Activated naive CD4-positive, alpha-beta T cell treated with anti-CD3 and anti-CD28 coated beads, Interleukin-2, amount 50 U/mL, for 24 hours (primary cell): ENCODE data around the gene BRIP1.
"Not testable (repeated sequence)": the region's sequence is repeated elsewhere in the genome, so short reads cannot be mapped to it uniquely, and the experiment has no call there.

Source experiments
- H3K27ac Mint-ChIP-seq: one replicate; pipeline ENCODE4 v1.8.0; 2021; ENCODE audit warnings: mild to moderate bottlenecking, mixed read lengths
- H3K27me3 Mint-ChIP-seq: one replicate; pipeline ENCODE4 v1.8.0; 2021; ENCODE audit warnings: mixed read lengths
- H3K36me3 Mint-ChIP-seq: one replicate; pipeline ENCODE4 v1.8.0; 2021; ENCODE audit warnings: mixed read lengths
- H3K4me1 Mint-ChIP-seq: one replicate; pipeline ENCODE4 v1.8.0; 2021; ENCODE audit warnings: mixed read lengths
- H3K4me3 Mint-ChIP-seq: one replicate; pipeline ENCODE4 v1.8.0; 2021; ENCODE audit warnings: mild to moderate bottlenecking, mixed read lengths
- H3K9me3 Mint-ChIP-seq: one replicate; pipeline ENCODE4 v1.8.0; 2021; ENCODE audit warnings: mixed read lengths

BRIP1 gene

GRCh38 chr17:61774724-61775123, 88.6 kb downstream of the BRIP1 start:
- no peak overlapping the region for H3K4me3 Mint-ChIP-seq
- H3K9me3 Mint-ChIP-seq, result peaks cover 6% of the 10 kb centered on the region
- no peak overlapping the region for H3K27ac Mint-ChIP-seq
- no peaks in the 10 kb centered on the region for H3K4me1 Mint-ChIP-seq
- H3K36me3 Mint-ChIP-seq, result peaks cover 16% of the 10 kb centered on the region
- no peaks in the 10 kb centered on the region for H3K27me3 Mint-ChIP-seq

DNA sequence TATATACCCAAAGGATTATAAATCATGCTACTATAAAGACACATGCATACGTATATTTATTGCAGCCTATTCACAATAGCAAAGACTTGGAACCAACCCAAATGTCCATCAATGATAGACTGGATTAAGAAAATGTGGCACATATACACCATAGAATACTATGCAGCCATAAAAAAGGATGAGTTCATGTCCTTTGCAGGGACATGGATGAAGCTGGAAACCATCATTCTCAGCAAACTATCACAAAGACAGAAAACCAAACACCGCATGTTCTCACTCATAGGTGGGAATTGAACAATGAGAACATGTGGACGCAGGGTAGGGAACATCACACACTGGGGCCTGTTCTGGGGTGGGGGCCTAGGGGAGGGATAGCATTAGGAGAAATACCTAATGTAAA, 89.2 kb downstream of the BRIP1 start:
- not testable (repeated sequence) for H3K27ac Mint-ChIP-seq, H3K27me3 Mint-ChIP-seq, H3K9me3 Mint-ChIP-seq, H3K4me1 Mint-ChIP-seq, H3K4me3 Mint-ChIP-seq
- peaks cover 22% of the 10 kb centered on the region for H3K36me3 Mint-ChIP-seq

DNA sequence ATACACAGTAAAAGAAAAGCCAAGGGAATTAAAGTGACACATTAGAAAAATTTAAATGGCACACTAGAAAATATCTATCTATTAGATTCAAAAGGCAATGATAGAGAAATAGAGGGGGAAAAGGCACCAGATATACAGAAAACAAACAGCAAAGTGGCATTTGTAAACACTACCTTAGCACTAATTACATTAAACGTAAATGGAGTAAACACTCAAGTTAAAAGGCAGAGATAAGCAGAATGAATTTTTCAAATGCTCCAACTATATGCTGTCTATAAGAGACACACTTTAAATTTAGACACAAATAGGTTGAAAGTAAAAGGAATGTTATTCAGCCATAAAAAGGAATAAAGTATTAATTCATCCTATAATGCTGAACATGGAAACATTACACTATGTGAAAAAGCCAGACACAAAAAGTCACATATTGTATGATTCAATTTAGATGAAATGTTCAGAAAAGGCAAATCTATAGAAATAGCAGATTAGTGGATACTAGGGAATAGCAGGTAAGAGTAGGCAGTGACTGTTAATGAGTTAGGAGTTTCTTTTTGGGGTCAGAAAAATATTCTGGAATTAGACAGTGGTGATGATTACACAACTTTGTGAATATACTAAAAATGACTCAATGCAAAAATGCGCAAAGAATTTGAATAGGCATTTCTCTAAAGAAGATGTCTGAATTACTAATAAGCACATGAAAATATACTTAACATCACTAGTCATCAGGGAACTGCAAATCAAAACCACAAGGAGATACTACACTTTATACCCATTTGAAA, 92.4 kb downstream of the BRIP1 start:
- Mint-ChIP-seq H3K36me3 (peaks cover 26% of the 10 kb centered on the region), H3K9me3 (peaks cover 6% of the 10 kb centered on the region), H3K4me3 (no peak overlapping the region), H3K27me3 (no peaks in the 10 kb centered on the region), H3K4me1 (no peaks in the 10 kb centered on the region), H3K27ac (no peak overlapping the region)

GRCh38 chr17:61770043-61770442, 93.3 kb downstream of the BRIP1 start:
- peaks cover 26% of the 10 kb centered on the region for H3K36me3 Mint-ChIP-seq
- H3K4me3 Mint-ChIP-seq, result no peak overlapping the region
- no peaks in the 10 kb centered on the region for H3K27me3 Mint-ChIP-seq
- no peaks in the 10 kb centered on the region for H3K4me1 Mint-ChIP-seq
- H3K27ac Mint-ChIP-seq, result no peak overlapping the region
- H3K9me3 Mint-ChIP-seq, result peaks cover 6% of the 10 kb centered on the region

DNA sequence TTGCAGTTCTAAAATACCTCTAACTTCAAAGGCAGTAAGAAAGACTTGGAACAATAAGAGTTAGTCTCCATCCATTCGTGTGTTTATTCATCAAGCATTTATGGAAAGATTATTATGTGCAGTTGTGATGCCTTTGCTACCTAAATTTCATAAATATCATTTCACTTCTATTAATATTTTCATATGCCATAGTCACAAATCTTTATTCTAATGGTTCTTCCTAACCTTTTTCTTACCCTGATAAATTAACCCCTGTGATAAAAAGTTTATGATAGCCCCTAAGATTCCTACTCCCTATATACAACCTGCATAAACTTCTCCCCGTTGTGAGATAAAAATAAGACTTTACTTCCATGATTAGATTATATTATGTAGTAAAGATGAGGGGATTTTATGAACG, 94.9 kb downstream of the BRIP1 start:
- Mint-ChIP-seq H3K4me1 (no peaks in the 10 kb centered on the region), H3K36me3 (peaks cover 21% of the 10 kb centered on the region), H3K27ac (no peak overlapping the region), H3K27me3 (no peaks in the 10 kb centered on the region), H3K9me3 (peaks cover 6% of the 10 kb centered on the region), H3K4me3 (no peak overlapping the region)

GRCh38 chr17:61766520-61766919, 96.8 kb downstream of the BRIP1 start:
- Mint-ChIP-seq H3K27me3 (no peaks in the 10 kb centered on the region), H3K36me3 (peaks cover 17% of the 10 kb centered on the region), H3K27ac (no peak overlapping the region), H3K4me1 (no peaks in the 10 kb centered on the region), H3K4me3 (no peak overlapping the region), H3K9me3 (peaks cover 9% of the 10 kb centered on the region)

DNA sequence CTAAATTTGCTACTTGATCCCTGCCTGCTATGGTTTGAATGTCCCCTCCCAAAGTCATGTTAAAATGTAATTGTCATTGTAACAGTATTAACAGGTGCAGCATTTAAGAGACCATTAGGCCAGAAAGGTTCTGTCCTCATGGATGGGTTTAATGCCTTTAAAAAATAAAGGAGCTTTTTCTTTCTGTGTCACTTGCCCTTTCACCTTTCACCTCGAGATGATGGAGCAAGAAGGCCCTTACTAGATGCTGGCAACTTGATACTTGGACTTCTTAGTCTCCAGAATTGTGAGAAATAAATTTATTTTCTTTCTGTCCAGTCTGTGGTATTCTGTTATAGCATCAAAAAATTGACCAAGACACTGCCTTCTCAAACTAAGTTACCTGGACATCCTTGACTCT, 98.5 kb downstream of the BRIP1 start:
- Mint-ChIP-seq H3K9me3 (peaks cover 8% of the 10 kb centered on the region), H3K27me3 (no peaks in the 10 kb centered on the region), H3K4me3 (no peak overlapping the region), H3K27ac (no peak overlapping the region), H3K36me3 (peaks cover 15% of the 10 kb centered on the region), H3K4me1 (no peaks in the 10 kb centered on the region)

DNA sequence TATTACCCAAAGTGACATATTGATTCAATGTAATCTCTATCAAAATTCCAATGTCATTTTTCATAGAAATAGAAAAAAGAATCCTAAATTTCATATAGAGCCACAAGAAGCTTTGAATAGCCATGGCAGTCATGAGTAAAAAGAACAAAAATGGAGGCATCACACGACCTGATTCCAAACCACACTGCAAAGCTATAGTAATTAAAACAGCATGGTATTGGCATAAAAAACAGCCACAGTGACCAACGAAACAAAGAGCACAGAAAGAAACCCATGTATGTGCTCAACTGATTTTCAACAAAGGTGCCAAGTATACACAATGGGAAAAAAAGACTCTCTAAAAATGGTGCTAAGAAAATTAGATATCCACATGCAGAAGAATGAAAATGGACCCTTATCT, 101.5 kb downstream of the BRIP1 start:
- no peak overlapping the region for H3K4me3 Mint-ChIP-seq
- H3K27ac Mint-ChIP-seq, result no peak overlapping the region
- H3K4me1 Mint-ChIP-seq, result peaks cover 4% of the 10 kb centered on the region
- H3K36me3 Mint-ChIP-seq, result peaks cover 11% of the 10 kb centered on the region
- no peaks in the 10 kb centered on the region for H3K27me3 Mint-ChIP-seq
- H3K9me3 Mint-ChIP-seq, result peaks cover 8% of the 10 kb centered on the region

GRCh38 chr17:61759362-61759761, 104.0 kb downstream of the BRIP1 start:
- Mint-ChIP-seq H3K27ac (no peak overlapping the region), H3K27me3 (no peaks in the 10 kb centered on the region), H3K36me3 (peaks cover 11% of the 10 kb centered on the region), H3K4me3 (no peak overlapping the region), H3K9me3 (peaks cover 8% of the 10 kb centered on the region), H3K4me1 (peaks cover 4% of the 10 kb centered on the region)

DNA sequence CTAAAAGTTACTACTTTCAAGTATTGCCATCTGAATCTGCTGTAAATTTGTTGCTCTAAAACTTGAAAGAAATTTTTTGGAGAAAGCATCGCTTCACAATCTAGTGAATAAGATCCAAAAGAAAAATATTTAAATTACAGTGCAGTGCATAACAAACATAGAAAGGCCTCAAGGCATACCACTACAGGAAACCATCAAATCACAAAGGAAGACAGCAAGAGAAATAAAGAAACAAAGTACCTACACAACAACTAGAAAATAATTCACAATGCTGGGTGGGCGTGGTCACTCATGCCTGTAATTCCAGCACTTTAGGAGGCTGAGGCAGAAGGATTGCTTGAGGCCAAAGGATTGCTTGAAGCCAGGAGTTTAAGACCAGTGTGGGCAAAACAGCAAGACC, 104.9 kb downstream of the BRIP1 start:
- H3K36me3 Mint-ChIP-seq, result peaks cover 11% of the 10 kb centered on the region

DNA sequence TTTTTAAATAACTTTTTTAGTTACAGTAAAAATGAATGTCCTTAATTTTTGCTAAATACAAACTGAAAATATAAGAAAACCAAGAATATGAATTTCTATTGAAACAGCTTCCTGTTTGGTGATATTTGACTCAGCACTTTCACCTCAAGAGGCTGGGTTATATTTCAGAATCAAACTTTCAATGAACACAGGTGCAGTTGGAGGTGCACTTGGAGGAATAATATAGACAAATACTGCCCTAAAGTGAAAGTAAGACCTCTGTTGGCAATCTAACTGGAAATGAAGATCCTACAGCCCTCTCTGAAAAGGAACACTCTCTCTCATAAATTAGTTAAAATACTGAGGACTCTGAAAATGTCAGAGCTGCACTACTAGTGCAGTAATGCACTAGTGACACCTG, 106.2 kb downstream of the BRIP1 start:
- Mint-ChIP-seq H3K27ac (no peak overlapping the region), H3K4me3 (no peak overlapping the region), H3K9me3 (peaks cover 8% of the 10 kb centered on the region), H3K36me3 (peaks cover 11% of the 10 kb centered on the region), H3K27me3 (no peaks in the 10 kb centered on the region), H3K4me1 (peaks cover 4% of the 10 kb centered on the region)

More for the DNA sequence above, 104.9 kb downstream of the BRIP1 start:
- H3K4me3 Mint-ChIP-seq, result no peak overlapping the region
- H3K27ac Mint-ChIP-seq, result no peak overlapping the region
- peaks cover 4% of the 10 kb centered on the region for H3K4me1 Mint-ChIP-seq
- H3K9me3 Mint-ChIP-seq, result peaks cover 8% of the 10 kb centered on the region
- no peaks in the 10 kb centered on the region for H3K27me3 Mint-ChIP-seq

DNA sequence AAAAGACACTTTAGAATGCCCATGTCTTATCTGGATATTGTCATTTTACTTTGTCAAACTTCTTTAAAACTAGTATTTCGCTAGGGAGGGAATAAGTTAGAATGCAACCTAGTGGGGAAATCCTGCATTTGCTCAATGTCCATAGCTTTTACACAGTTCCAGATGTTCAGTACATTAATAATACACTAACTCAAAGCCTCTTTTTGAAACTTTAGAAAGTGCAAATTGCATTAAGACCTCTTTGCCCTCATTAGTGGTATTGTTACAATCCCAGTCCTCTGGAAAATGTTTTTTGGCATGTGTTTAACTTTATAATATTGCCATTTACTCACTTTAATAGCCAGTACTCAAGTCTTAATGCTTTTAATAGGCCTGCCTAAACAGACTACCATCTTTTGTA, 106.8 kb downstream of the BRIP1 start:
- Mint-ChIP-seq H3K9me3 (peaks cover 5% of the 10 kb centered on the region), H3K27me3 (no peaks in the 10 kb centered on the region), H3K27ac (no peak overlapping the region), H3K4me1 (peaks cover 4% of the 10 kb centered on the region), H3K4me3 (no peak overlapping the region), H3K36me3 (peaks cover 11% of the 10 kb centered on the region)

- H3K4me3 Mint-ChIP-seq, result no peak overlapping the region
- H3K9me3 Mint-ChIP-seq, result no peaks in the 10 kb centered on the region
- no peaks in the 10 kb centered on the region for H3K27me3 Mint-ChIP-seq
- peaks cover 4% of the 10 kb centered on the region for H3K4me1 Mint-ChIP-seq
- H3K27ac Mint-ChIP-seq, result no peak overlapping the region
- H3K36me3 Mint-ChIP-seq, result peaks cover 8% of the 10 kb centered on the region
Observed at GRCh38 chr17:61755668-61756067, 107.7 kb downstream of the BRIP1 start.

- Mint-ChIP-seq H3K27me3 (no peaks in the 10 kb centered on the region), H3K9me3 (no peaks in the 10 kb centered on the region), H3K27ac (no peak overlapping the region), H3K4me3 (no peak overlapping the region), H3K4me1 (peaks cover 4% of the 10 kb centered on the region), H3K36me3 (peaks cover 7% of the 10 kb centered on the region)
Observed at GRCh38 chr17:61755078-61755477, 108.2 kb downstream of the BRIP1 start.

- no peaks in the 10 kb centered on the region for H3K9me3 Mint-ChIP-seq
- H3K4me3 Mint-ChIP-seq, result no peak overlapping the region
- H3K4me1 Mint-ChIP-seq, result peaks cover 4% of the 10 kb centered on the region
- H3K36me3 Mint-ChIP-seq, result peaks cover 4% of the 10 kb centered on the region
- no peaks in the 10 kb centered on the region for H3K27me3 Mint-ChIP-seq
- no peak overlapping the region for H3K27ac Mint-ChIP-seq
Observed at GRCh38 chr17:61754124-61754523, 109.2 kb downstream of the BRIP1 start.

GRCh38 chr17:61753696-61754095, 109.6 kb downstream of the BRIP1 start:
- peaks cover 2% of the 10 kb centered on the region for H3K36me3 Mint-ChIP-seq
- peaks cover 4% of the 10 kb centered on the region for H3K4me1 Mint-ChIP-seq
- no peaks in the 10 kb centered on the region for H3K9me3 Mint-ChIP-seq
- no peak overlapping the region for H3K4me3 Mint-ChIP-seq
- no peak overlapping the region for H3K27ac Mint-ChIP-seq
- no peaks in the 10 kb centered on the region for H3K27me3 Mint-ChIP-seq

- H3K36me3 Mint-ChIP-seq, result peaks cover 7% of the 10 kb centered on the region
- no peaks in the 10 kb centered on the region for H3K4me1 Mint-ChIP-seq
- no peaks in the 10 kb centered on the region for H3K27me3 Mint-ChIP-seq
- no peak overlapping the region for H3K27ac Mint-ChIP-seq
- H3K4me3 Mint-ChIP-seq, result no peak overlapping the region
- peaks cover 10% of the 10 kb centered on the region for H3K9me3 Mint-ChIP-seq
Observed at GRCh38 chr17:61750656-61751055, 112.7 kb downstream of the BRIP1 start.
